ENCODE measurements around the gene MIF4GD.
"Not testable (repeated sequence)": the region's sequence is repeated elsewhere in the genome, so short reads cannot be mapped to it uniquely, and the experiment has no call there.

Gene MIF4GD

GRCh38 chr17:75307957-75308731 lies 37.1 kb upstream of the MIF4GD start:
- Histone ChIP-seq H3K36me3 (ENCODE audit: control insufficient read depth, insufficient read depth, low read length) (no peaks in the 10 kb centered on the region), H3K27me3 (ENCODE audit: control insufficient read depth, insufficient read depth, low read length) (no peaks in the 10 kb centered on the region), H3K4me1 (ENCODE audit: control insufficient read depth, insufficient read depth, low read length) (peaks cover 6% of the 10 kb centered on the region; the same call in 1 of the 2 replicates), H3K9ac (ENCODE audit: low read length) (no peak overlapping the region), H3K27ac (ENCODE audit: low read depth, low read length) (no peak overlapping the region), H3K4me3 (ENCODE audit: low read depth, low read length) (no peak overlapping the region), H3K9me3 (ENCODE audit: control insufficient read depth, insufficient read depth, low read depth, low read length) (no peaks in the 10 kb centered on the region)

GRCh38 chr17:75301502-75302206 lies 30.6 kb upstream of the MIF4GD start:
- H3K4me1 ChIP-seq (ENCODE audit: control insufficient read depth, insufficient read depth, low read length) = no peaks in the 10 kb centered on the region
- H3K9me3 ChIP-seq (ENCODE audit: control insufficient read depth, insufficient read depth, low read depth, low read length) = no peaks in the 10 kb centered on the region
- no peak overlapping the region for H3K4me3 ChIP-seq (ENCODE audit: low read depth, low read length)
- no peaks in the 10 kb centered on the region for H3K27me3 ChIP-seq (ENCODE audit: control insufficient read depth, insufficient read depth, low read length)
- no peaks in the 10 kb centered on the region for H3K36me3 ChIP-seq (ENCODE audit: control insufficient read depth, insufficient read depth, low read length)
- H3K27ac ChIP-seq (ENCODE audit: low read depth, low read length) = no peak overlapping the region
- H3K9ac ChIP-seq (ENCODE audit: low read length) = no peak overlapping the region

- Histone ChIP-seq H3K27ac (ENCODE audit: low read depth, low read length) (no peak overlapping the region), H3K4me1 (ENCODE audit: control insufficient read depth, insufficient read depth, low read length) (no peaks in the 10 kb centered on the region), H3K9ac (ENCODE audit: low read length) (no peak overlapping the region), H3K27me3 (ENCODE audit: control insufficient read depth, insufficient read depth, low read length) (no peaks in the 10 kb centered on the region), H3K36me3 (ENCODE audit: control insufficient read depth, insufficient read depth, low read length) (no peaks in the 10 kb centered on the region), H3K9me3 (ENCODE audit: control insufficient read depth, insufficient read depth, low read depth, low read length) (no peaks in the 10 kb centered on the region), H3K4me3 (ENCODE audit: low read depth, low read length) (no peak overlapping the region)
Measured at GRCh38 chr17:75301049-75301448, 30.0 kb upstream of the MIF4GD start.

GRCh38 chr17:75300280-75300679 lies 29.2 kb upstream of the MIF4GD start:
- Histone ChIP-seq H3K9me3 (ENCODE audit: control insufficient read depth, insufficient read depth, low read depth, low read length) (no peaks in the 10 kb centered on the region), H3K4me1 (ENCODE audit: control insufficient read depth, insufficient read depth, low read length) (no peaks in the 10 kb centered on the region), H3K4me3 (ENCODE audit: low read depth, low read length) (no peak overlapping the region), H3K27me3 (ENCODE audit: control insufficient read depth, insufficient read depth, low read length) (no peaks in the 10 kb centered on the region), H3K36me3 (ENCODE audit: control insufficient read depth, insufficient read depth, low read length) (no peaks in the 10 kb centered on the region), H3K27ac (ENCODE audit: low read depth, low read length) (no peak overlapping the region), H3K9ac (ENCODE audit: low read length) (no peak overlapping the region)

- Histone ChIP-seq H3K36me3 (ENCODE audit: control insufficient read depth, insufficient read depth, low read length) (no peaks in the 10 kb centered on the region), H3K4me3 (ENCODE audit: low read depth, low read length) (no peak overlapping the region), H3K27ac (ENCODE audit: low read depth, low read length) (no peak overlapping the region), H3K4me1 (ENCODE audit: control insufficient read depth, insufficient read depth, low read length) (no peaks in the 10 kb centered on the region), H3K9me3 (ENCODE audit: control insufficient read depth, insufficient read depth, low read depth, low read length) (no peaks in the 10 kb centered on the region), H3K9ac (ENCODE audit: low read length) (no peak overlapping the region), H3K27me3 (ENCODE audit: control insufficient read depth, insufficient read depth, low read length) (no peaks in the 10 kb centered on the region)
Measured at GRCh38 chr17:75295201-75296158, 24.4 kb upstream of the MIF4GD start.

- H3K4me3 ChIP-seq (ENCODE audit: low read depth, low read length); H3K9ac ChIP-seq (ENCODE audit: low read length); H3K27ac ChIP-seq (ENCODE audit: low read depth, low read length); H3K27me3 ChIP-seq (ENCODE audit: control insufficient read depth, insufficient read depth, low read length); H3K4me1 ChIP-seq (ENCODE audit: control insufficient read depth, insufficient read depth, low read length); H3K9me3 ChIP-seq (ENCODE audit: control insufficient read depth, insufficient read depth, low read depth, low read length); H3K36me3 ChIP-seq (ENCODE audit: control insufficient read depth, insufficient read depth, low read length): not testable (repeated sequence)
Measured at GRCh38 chr17:75292810-75293448, 21.9 kb upstream of the MIF4GD start.

- no peak overlapping the region for H3K27ac ChIP-seq (ENCODE audit: low read depth, low read length)
- H3K9me3 ChIP-seq (ENCODE audit: control insufficient read depth, insufficient read depth, low read depth, low read length) = no peaks in the 10 kb centered on the region
- H3K4me1 ChIP-seq (ENCODE audit: control insufficient read depth, insufficient read depth, low read length) = 0 out of 2 replicates have a peak, but pooled peaks cover 4% of the 10 kb centered on the region
- H3K9ac ChIP-seq (ENCODE audit: low read length) = peak overlapping the region; percentile 39
- H3K36me3 ChIP-seq (ENCODE audit: control insufficient read depth, insufficient read depth, low read length) = peaks cover 15% of the 10 kb centered on the region
- no peaks in the 10 kb centered on the region; the same call in 1 of the 2 replicates for H3K27me3 ChIP-seq (ENCODE audit: control insufficient read depth, insufficient read depth, low read length)
- peak overlapping the region; percentile 89 for H3K4me3 ChIP-seq (ENCODE audit: low read depth, low read length)
Measured at GRCh38 chr17:75289832-75290337, 18.9 kb upstream of the MIF4GD start.

- no peaks in the 10 kb centered on the region; the same call in 1 of the 2 replicates for H3K27me3 ChIP-seq (ENCODE audit: control insufficient read depth, insufficient read depth, low read length)
- no peaks in the 10 kb centered on the region for H3K9me3 ChIP-seq (ENCODE audit: control insufficient read depth, insufficient read depth, low read depth, low read length)
- peak within 1 kb of the TSS; percentile 70 for H3K9ac ChIP-seq (ENCODE audit: low read length)
- 0 out of 2 replicates have a peak, but pooled peaks cover 4% of the 10 kb centered on the region for H3K4me1 ChIP-seq (ENCODE audit: control insufficient read depth, insufficient read depth, low read length)
- no peak within 1 kb of the TSS for H3K27ac ChIP-seq (ENCODE audit: low read depth, low read length)
- H3K4me3 ChIP-seq (ENCODE audit: low read depth, low read length) = peak within 1 kb of the TSS; percentile 89
- peaks cover 15% of the 10 kb centered on the region for H3K36me3 ChIP-seq (ENCODE audit: control insufficient read depth, insufficient read depth, low read length)
Measured at GRCh38 chr17:75289115-75289831, 18.2 kb upstream of the MIF4GD start, which contains the start of gene SLC25A19. Gene SLC25A19, minus strand, starts transcription at chr17:75289433. Its CDS starts 2,669 bp downstream, at chr17:75286764.

GRCh38 chr17:75288770-75289114 lies 17.7 kb upstream of the MIF4GD start:
- no peaks in the 10 kb centered on the region for H3K9me3 ChIP-seq (ENCODE audit: control insufficient read depth, insufficient read depth, low read depth, low read length)
- H3K9ac ChIP-seq (ENCODE audit: low read length) = peak overlapping the region; percentile 70
- H3K36me3 ChIP-seq (ENCODE audit: control insufficient read depth, insufficient read depth, low read length) = peaks cover 16% of the 10 kb centered on the region
- no peaks in the 10 kb centered on the region; the same call in 1 of the 2 replicates for H3K27me3 ChIP-seq (ENCODE audit: control insufficient read depth, insufficient read depth, low read length)
- no peak overlapping the region for H3K27ac ChIP-seq (ENCODE audit: low read depth, low read length)
- H3K4me3 ChIP-seq (ENCODE audit: low read depth, low read length) = peak overlapping the region; percentile 89
- 0 out of 2 replicates have a peak, but pooled peaks cover 4% of the 10 kb centered on the region for H3K4me1 ChIP-seq (ENCODE audit: control insufficient read depth, insufficient read depth, low read length)

All from HUES6 (cell line).